K562 (cell line): ENCODE measurements around the gene OR6C76.

Source experiments
- BRD9 ChIP-seq: fragments of 450-650 bp; IDR thresholded peaks from 2 replicates; pipeline ENCODE4 v1.6.1; 2018; ENCODE audit warnings: low read depth; ENCODE audit not compliant: partially characterized antibody
- CREM ChIP-seq: IDR thresholded peaks from 2 replicates; pipeline ENCODE4 v1.6.1; 2014; ENCODE audit warnings: antibody characterized with exemption, low read depth
- CTCF ChIP-seq, 3 experiments: IDR thresholded peaks in 2 of 3; conservative IDR thresholded peaks in 1 of 3; 2 replicates each; pipeline ENCODE4 v1.5.1; 2011 to 2012; ENCODE audit warnings: low read length in 3 of 3, mild to moderate bottlenecking in 3 of 3, control low read depth in 2 of 3, improper control_type of control experiment in 1 of 3, inconsistent platforms in 1 of 3, low read depth in 1 of 3, mixed read lengths in 1 of 3, moderate library complexity in 1 of 3; ENCODE audit not compliant: insufficient read depth in 2 of 3
- ESRRA ChIP-seq: fragments of 450-650 bp; IDR thresholded peaks from 2 replicates; pipeline ENCODE4 v1.6.1; 2014; ENCODE audit warnings: low read depth, mild to moderate bottlenecking, moderate library complexity, borderline replicate concordance
- REST ChIP-seq, 2 experiments: fragments of 450-650 bp; formaldehyde crosslinking in 1 of 2; IDR thresholded peaks; 2 replicates each; pipeline versions ENCODE4 v1.4.0 to v1.6.1; 2014 to 2020; ENCODE audit warnings: mild to moderate bottlenecking in 2 of 2, borderline replicate concordance in 1 of 2, low read depth in 1 of 2
- SAFB2 ChIP-seq: fragments of 200-400 bp; formaldehyde crosslinking; IDR thresholded peaks from 2 replicates; pipeline ENCODE4 v1.6.1; 2018; ENCODE audit warnings: borderline replicate concordance, low read length, low read depth, moderate library complexity; ENCODE audit not compliant: severe bottlenecking
- TRIM24 ChIP-seq, 2 experiments: fragments of 450-650 bp; IDR thresholded peaks; 2 replicates each; pipeline ENCODE4 v1.6.1; 2016
- YY1 ChIP-seq, 3 experiments: IDR thresholded peaks; 2 replicates each; pipeline ENCODE4 v1.6.1; 2011; ENCODE audit warnings: low read length in 2 of 3, mild to moderate bottlenecking in 2 of 3, moderate library complexity in 2 of 3, borderline replicate concordance in 1 of 3, control low read depth in 1 of 3, low read depth in 1 of 3; ENCODE audit not compliant: insufficient read depth in 3 of 3, insufficient replicate concordance in 2 of 3, control insufficient read depth in 1 of 3, insufficient read length in 1 of 3; ENCODE audit errors: extremely low read depth in 1 of 3
- ZNF146 ChIP-seq: IDR thresholded peaks from one replicate; pipeline ENCODE4 v1.6.1; 2018; ENCODE audit warnings: missing compliant biosample characterization; ENCODE audit not compliant: unreplicated experiment
- ZNF197 ChIP-seq: fragments of 200-800 bp; sonication (Bioruptor generic); IDR thresholded peaks from 2 replicates; pipeline ENCODE4 v1.6.1; 2016; ENCODE audit warnings: low read depth, missing genetic modification characterization, missing compliant biosample characterization
- ZNF512 ChIP-seq: IDR thresholded peaks from 2 replicates; pipeline ENCODE4 v1.6.1; 2016; ENCODE audit warnings: missing genetic modification characterization, missing compliant biosample characterization
- TF ChIP-seq, protein P1 (sequence below): fragments of 450-650 bp; IDR thresholded peaks from 2 replicates; pipeline ENCODE4 v1.7.0; 2016; ENCODE audit warnings: borderline replicate concordance

DNA sequence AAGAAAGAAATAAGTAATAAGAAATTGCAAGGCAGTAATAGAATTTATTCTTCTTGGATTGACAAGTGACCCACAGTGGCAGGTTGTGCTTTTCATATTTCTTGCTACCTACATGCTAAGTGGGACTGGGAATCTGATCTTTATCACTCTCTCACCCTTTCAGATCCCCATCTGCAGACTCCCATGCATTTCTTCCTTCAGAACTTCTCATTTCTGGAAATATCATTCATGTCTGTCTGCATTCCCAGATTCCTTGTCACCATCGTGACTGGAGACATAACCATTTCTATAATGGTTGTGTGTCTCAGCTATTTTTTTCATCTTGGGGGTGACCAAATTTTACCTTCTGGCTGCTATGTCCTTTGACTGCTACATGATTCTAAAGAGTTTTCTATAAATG, 29.7 kb upstream of the OR6C76 start:
- TF ChIP-seq ZNF512 (no peak), CTCF (IDR thresholded peaks at IDR 0.05 in 2 of 3, conservative IDR thresholded peaks at IDR 0.05 in 1 of 3; ENCODE audit: insufficient read depth in 2 of 3, low read depth in 1 of 3, low read length in 3 of 3) (no peak), REST (IDR thresholded peaks at IDR 0.05; ENCODE audit: borderline replicate concordance) (no peak), REST (CRISPR knock-in tag; IDR thresholded peaks at IDR 0.05; ENCODE audit: low read depth) (no peak), SAFB2 (no peak), ZNF146 (CRISPR knock-in tag) (no peak), TRIM24 (IDR thresholded peaks at IDR 0.05) (no peak), ZNF197 (CRISPR knock-in tag) (no peak), BRD9 (no peak), CREM (no peak), ESRRA (no peak), YY1 (IDR thresholded peaks at IDR 0.05; ENCODE audit: borderline replicate concordance in 1 of 3, control insufficient read depth in 1 of 3, extremely low read depth in 1 of 3, insufficient read depth in 3 of 3, insufficient read length in 1 of 3, insufficient replicate concordance in 2 of 3, low read depth in 1 of 3, low read length in 2 of 3) (no peak)
- TF ChIP-seq, protein P1, sequence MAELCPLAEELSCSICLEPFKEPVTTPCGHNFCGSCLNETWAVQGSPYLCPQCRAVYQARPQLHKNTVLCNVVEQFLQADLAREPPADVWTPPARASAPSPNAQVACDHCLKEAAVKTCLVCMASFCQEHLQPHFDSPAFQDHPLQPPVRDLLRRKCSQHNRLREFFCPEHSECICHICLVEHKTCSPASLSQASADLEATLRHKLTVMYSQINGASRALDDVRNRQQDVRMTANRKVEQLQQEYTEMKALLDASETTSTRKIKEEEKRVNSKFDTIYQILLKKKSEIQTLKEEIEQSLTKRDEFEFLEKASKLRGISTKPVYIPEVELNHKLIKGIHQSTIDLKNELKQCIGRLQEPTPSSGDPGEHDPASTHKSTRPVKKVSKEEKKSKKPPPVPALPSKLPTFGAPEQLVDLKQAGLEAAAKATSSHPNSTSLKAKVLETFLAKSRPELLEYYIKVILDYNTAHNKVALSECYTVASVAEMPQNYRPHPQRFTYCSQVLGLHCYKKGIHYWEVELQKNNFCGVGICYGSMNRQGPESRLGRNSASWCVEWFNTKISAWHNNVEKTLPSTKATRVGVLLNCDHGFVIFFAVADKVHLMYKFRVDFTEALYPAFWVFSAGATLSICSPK: no peak
